HCT116 (cell line): Measurements from ENCODE around the gene KRTAP5-4. TPM values are rescaled to one million over a fixed set of nuclear protein-coding genes. Genes with fewer than 3 reads are reported as not detected.
"Not testable (repeated sequence)": the region's sequence is repeated elsewhere in the genome, so short reads cannot be mapped to it uniquely, and the experiment has no call there.

Experiments
- ATAC-seq: fragments of 200-7000 bp; cut with Tn5 transposase; 2 replicates; pipeline ENCODE4 v1.9.1; 2020; ENCODE audit warnings: mild to moderate bottlenecking, moderate library complexity
- BruUV-seq: library from RNA; stranded (reverse); fragments of 400-500 nt; replicated peaks from 2 replicates; lab custom pipeline; 2021; lab: Mats Ljungman, UMichigan
- CTCF ChIA-PET: fragments of 300-600 bp; sonication (Branson Sonifier 250); formaldehyde crosslinking; loops from one replicate; lab custom pipeline; 2021; ENCODE audit warnings: antibody characterized with exemption; lab: Charles Lee
- POLR2A ChIA-PET: fragments of 300-600, 350-600 bp; sonication (Branson Sonifier 250); formaldehyde crosslinking; loops from one replicate; lab custom pipeline; 2021; ENCODE audit warnings: antibody characterized with exemption; lab: Charles Lee
- RAD21 ChIA-PET, 2 experiments: fragments of 300-600 bp; sonication (Branson Sonifier 250); formaldehyde crosslinking; loops; one replicate each; lab custom pipeline; 2023; ENCODE audit warnings: low total read pairs in 2 of 2; ENCODE audit not compliant: uncharacterized antibody in 2 of 2, unreplicated experiment in 2 of 2, low non-redundant PET in 1 of 2; lab: Charles Lee
- DNase-seq: peaks from one replicate; pipeline ENCODE4 v3.0.0-alpha.2; 2010; ENCODE audit warnings: low read depth, low spot score
- H2AFZ ChIP-seq: fragments of 200-600 bp; shearing (Covaris generic), sonication (generic); 2 replicates; pipeline ENCODE4 v1.6.1; 2017; ENCODE audit warnings: low read depth, mixed run types, mixed read lengths, antibody characterized with exemption, low read length; ENCODE audit not compliant: poor library complexity, severe bottlenecking
- H3K27ac ChIP-seq: 2 replicates; pipeline ENCODE4 v1.5.1; 2012; ENCODE audit warnings: low read depth, low read length
- H3K27me3 ChIP-seq: fragments of 200-600 bp; sonication (generic); 2 replicates; pipeline ENCODE4 v1.6.1; 2016; ENCODE audit warnings: mixed run types, low read length, mixed read lengths; ENCODE audit not compliant: insufficient read depth
- H3K36me3 ChIP-seq, 2 experiments: fragments of 200-500 bp in 1 of 2; fragments of 200-600 bp in 1 of 2; sonication (Bioruptor generic) in 1 of 2; sonication (generic) in 1 of 2; 2 replicates each; pipeline versions ENCODE4 v1.5.1 to v1.6.1; 2014 to 2016; ENCODE audit warnings: low read length in 2 of 2, inconsistent platforms in 1 of 2, mixed read lengths in 1 of 2, mixed run types in 1 of 2; ENCODE audit not compliant: insufficient read depth in 2 of 2, control insufficient read depth in 1 of 2
- H3K4me1 ChIP-seq, 2 experiments: fragments of 200-600 bp in 1 of 2; sonication (generic) in 1 of 2; 2 replicates each; pipeline versions ENCODE4 v1.5.1 to v1.6.1; 2012 to 2017; ENCODE audit warnings: low read length in 2 of 2, inconsistent platforms in 1 of 2, mild to moderate bottlenecking in 1 of 2, mixed read lengths in 1 of 2, mixed run types in 1 of 2, moderate library complexity in 1 of 2; ENCODE audit not compliant: insufficient read depth in 2 of 2, control insufficient read depth in 1 of 2
- H3K4me2 ChIP-seq: fragments of 200-600 bp; sonication (generic); 2 replicates; pipeline ENCODE4 v1.6.1; 2017; ENCODE audit warnings: mixed run types, low read length, mixed read lengths
- H3K4me3 ChIP-seq, 2 experiments: fragments of 200-600 bp in 1 of 2; sonication (generic) in 1 of 2; replicated peaks in 1 of 2; 2 replicates each; pipeline ENCODE4 v1.5.1; 2011 to 2016; ENCODE audit warnings: low read length in 2 of 2, control low read depth in 1 of 2, low read depth in 1 of 2, mild to moderate bottlenecking in 1 of 2, mixed read lengths in 1 of 2, mixed run types in 1 of 2
- H3K79me2 ChIP-seq: fragments of 200-600 bp; sonication (generic); 2 replicates; pipeline ENCODE4 v1.6.1; 2017; ENCODE audit warnings: mild to moderate bottlenecking, mixed run types, low read length, moderate library complexity, mixed read lengths; ENCODE audit not compliant: insufficient read depth
- H3K9ac ChIP-seq: fragments of 200-600 bp; sonication (generic); 2 replicates; pipeline ENCODE4 v1.6.1; 2016; ENCODE audit warnings: low read length, mixed read lengths
- H3K9me2 ChIP-seq: fragments of 200-600 bp; sonication (generic), shearing (Covaris generic); 2 replicates; pipeline ENCODE4 v1.6.1; 2017; ENCODE audit warnings: mixed run types, mild to moderate bottlenecking, moderate library complexity; ENCODE audit not compliant: insufficient read depth
- H3K9me3 ChIP-seq, 2 experiments: fragments of 200-500 bp in 1 of 2; fragments of 200-600 bp in 1 of 2; sonication (Bioruptor generic) in 1 of 2; sonication (generic) in 1 of 2; 2 replicates each; pipeline ENCODE4 v1.6.1; 2014 to 2017; ENCODE audit warnings: low read length in 2 of 2, mixed read lengths in 2 of 2, inconsistent platforms in 1 of 2, low read depth in 1 of 2, mild to moderate bottlenecking in 1 of 2, mixed run types in 1 of 2, moderate library complexity in 1 of 2; ENCODE audit not compliant: control insufficient read depth in 1 of 2, insufficient read depth in 1 of 2
- H4K20me1 ChIP-seq: fragments of 200-600 bp; sonication (generic), shearing (Covaris generic); 2 replicates; pipeline ENCODE4 v1.6.1; 2017; ENCODE audit warnings: mixed run types, mild to moderate bottlenecking, moderate library complexity; ENCODE audit not compliant: insufficient read depth
- CEBPB ChIP-seq: IDR thresholded peaks from 2 replicates; pipeline ENCODE4 v1.6.1; 2012; ENCODE audit warnings: low read depth
- EGR1 ChIP-seq: IDR thresholded peaks from 2 replicates; pipeline ENCODE4 v1.6.1; 2012; ENCODE audit warnings: low read depth
- ELF1 ChIP-seq: IDR thresholded peaks from 2 replicates; pipeline ENCODE4 v1.6.1; 2012; ENCODE audit warnings: low read depth, borderline replicate concordance
- EZH2phosphoT487 ChIP-seq: fragments of 200-600 bp; IDR thresholded peaks from 2 replicates; pipeline ENCODE4 v1.6.1; 2018; ENCODE audit warnings: antibody characterized with exemption, borderline replicate concordance
- FOSL1 ChIP-seq: IDR thresholded peaks from 2 replicates; pipeline ENCODE4 v1.6.1; 2012; ENCODE audit warnings: low read depth
- JUND ChIP-seq: IDR thresholded peaks from 2 replicates; pipeline ENCODE4 v1.6.1; 2012
- POLR2AphosphoS5 ChIP-seq: IDR thresholded peaks from 2 replicates; pipeline ENCODE4 v1.6.1; 2011; ENCODE audit warnings: mild to moderate bottlenecking, low read depth, low read length, moderate library complexity
- SIN3A ChIP-seq: IDR thresholded peaks from 2 replicates; pipeline ENCODE4 v1.6.1; 2012; ENCODE audit warnings: low read depth
- intact Hi-C: fragments of 100-400 bp; cut with micrococcal nuclease; formaldehyde crosslinking; loops from 2 replicates; pipeline ENCODE4 v1.10.0; 2022
- total RNA-seq: library from RNA; stranded (reverse); gene quantifications from one replicate; pipeline ENCODE4 v1.2.1, GENCODE V29; 2021; ENCODE audit not compliant: unreplicated experiment
- TF ChIP-seq, protein P1 (sequence below), 3 experiments: fragments of 200-600 bp in 1 of 3; sonication (generic) in 1 of 3; IDR thresholded peaks in 2 of 3; conservative IDR thresholded peaks in 1 of 3; 2 replicates each; pipeline ENCODE4 v1.5.1; 2012 to 2017; ENCODE audit warnings: low read depth in 2 of 3, low read length in 2 of 3, antibody characterized with exemption in 1 of 3, borderline replicate concordance in 1 of 3, control low read depth in 1 of 3, mild to moderate bottlenecking in 1 of 3, mixed read lengths in 1 of 3, mixed run types in 1 of 3, moderate library complexity in 1 of 3; ENCODE audit not compliant: insufficient read depth in 1 of 3
- TF ChIP-seq, protein P2 (sequence below): IDR thresholded peaks from 2 replicates; pipeline ENCODE4 v1.6.1; 2012

KRTAP5-4 gene
- total RNA-seq, 1 experiment from 2014 or later: not detected

DNA sequence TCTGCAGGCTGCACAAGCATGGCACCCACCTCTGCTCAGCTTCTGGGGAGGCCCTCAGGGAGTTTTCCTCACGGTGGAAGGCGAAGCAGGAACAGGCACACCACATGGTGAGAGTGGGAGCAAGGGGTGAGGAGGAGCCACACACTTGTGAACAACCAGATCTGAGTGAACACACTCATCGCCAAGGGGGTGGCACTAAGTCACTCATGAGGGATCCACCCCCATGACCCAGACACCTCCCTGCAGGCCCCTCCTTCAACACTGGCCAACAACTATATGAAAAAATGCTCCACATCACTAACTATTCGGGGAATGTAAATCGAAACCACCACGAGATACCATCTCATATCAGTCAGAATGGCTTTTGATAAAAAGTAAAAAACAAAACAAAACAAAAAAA lies 23.1 kb downstream of the KRTAP5-4 start (continued):
- no peak for TF ChIP-seq EZH2phosphoT487
- TF ChIP-seq, protein P1, sequence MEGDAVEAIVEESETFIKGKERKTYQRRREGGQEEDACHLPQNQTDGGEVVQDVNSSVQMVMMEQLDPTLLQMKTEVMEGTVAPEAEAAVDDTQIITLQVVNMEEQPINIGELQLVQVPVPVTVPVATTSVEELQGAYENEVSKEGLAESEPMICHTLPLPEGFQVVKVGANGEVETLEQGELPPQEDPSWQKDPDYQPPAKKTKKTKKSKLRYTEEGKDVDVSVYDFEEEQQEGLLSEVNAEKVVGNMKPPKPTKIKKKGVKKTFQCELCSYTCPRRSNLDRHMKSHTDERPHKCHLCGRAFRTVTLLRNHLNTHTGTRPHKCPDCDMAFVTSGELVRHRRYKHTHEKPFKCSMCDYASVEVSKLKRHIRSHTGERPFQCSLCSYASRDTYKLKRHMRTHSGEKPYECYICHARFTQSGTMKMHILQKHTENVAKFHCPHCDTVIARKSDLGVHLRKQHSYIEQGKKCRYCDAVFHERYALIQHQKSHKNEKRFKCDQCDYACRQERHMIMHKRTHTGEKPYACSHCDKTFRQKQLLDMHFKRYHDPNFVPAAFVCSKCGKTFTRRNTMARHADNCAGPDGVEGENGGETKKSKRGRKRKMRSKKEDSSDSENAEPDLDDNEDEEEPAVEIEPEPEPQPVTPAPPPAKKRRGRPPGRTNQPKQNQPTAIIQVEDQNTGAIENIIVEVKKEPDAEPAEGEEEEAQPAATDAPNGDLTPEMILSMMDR (IDR thresholded peaks at IDR 0.05 in 2 of 3, conservative IDR thresholded peaks at IDR 0.05 in 1 of 3; ENCODE audit: borderline replicate concordance in 1 of 3, insufficient read depth in 1 of 3, low read depth in 2 of 3, low read length in 2 of 3): no peak
- no peak for TF ChIP-seq ELF1
- TF ChIP-seq EGR1: no peak
- no peak for TF ChIP-seq POLR2AphosphoS5
- TF ChIP-seq SIN3A: no peak
- TF ChIP-seq, protein P2, sequence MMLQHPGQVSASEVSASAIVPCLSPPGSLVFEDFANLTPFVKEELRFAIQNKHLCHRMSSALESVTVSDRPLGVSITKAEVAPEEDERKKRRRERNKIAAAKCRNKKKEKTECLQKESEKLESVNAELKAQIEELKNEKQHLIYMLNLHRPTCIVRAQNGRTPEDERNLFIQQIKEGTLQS: no peak
- no peak for TF ChIP-seq CEBPB
- TF ChIP-seq FOSL1: no peak
- no peak for TF ChIP-seq JUND
- TF ChIP-seq, all 23 proteins: peak for 0

DNA sequence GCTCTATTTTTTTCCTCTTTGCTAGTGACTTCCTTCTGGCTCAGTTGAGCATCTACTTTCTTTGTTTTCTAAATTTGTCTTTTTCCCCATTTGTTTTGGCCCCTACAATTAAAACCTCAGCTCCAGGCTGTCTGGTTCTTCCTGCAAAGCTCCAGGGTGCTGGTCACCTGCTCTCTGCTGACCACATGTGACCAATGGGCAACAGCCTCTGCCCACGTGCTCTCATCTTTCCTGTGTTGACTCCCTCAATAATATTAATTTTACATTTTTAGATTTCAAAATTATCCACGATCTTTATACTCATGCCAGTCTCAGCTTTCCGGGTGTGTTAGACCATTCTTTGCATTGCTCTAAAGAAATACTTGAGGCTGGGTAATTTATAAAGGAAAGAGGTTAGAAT lies 23.5 kb downstream of the KRTAP5-4 start:
- H2AFZ ChIP-seq, H3K79me2 ChIP-seq, intact Hi-C loops, BruUV-seq, H4K20me1 ChIP-seq, H3K9me2 ChIP-seq, H3K36me3 ChIP-seq, H3K4me2 ChIP-seq, H3K9ac ChIP-seq, ATAC-seq, RAD21 ChIA-PET, DNase-seq, H3K9me3 ChIP-seq, POLR2A ChIA-PET, H3K27ac ChIP-seq, H3K4me3 ChIP-seq, H3K4me1 ChIP-seq: not testable (repeated sequence)
- H3K27me3 ChIP-seq: peaks cover 23% of the 10 kb centered on the region; the same call in 1 of the 2 replicates
- CTCF ChIA-PET: interaction anchor here (1.2 kb wide), 1 partner anchor 52 kb away, joined by 3 read pairs; no protein-coding TSS in a partner anchor
